ENCODE data around the gene SFR1. TPM values are rescaled to one million over a fixed set of nuclear protein-coding genes. Genes with fewer than 3 reads are reported as not detected.

The SFR1 gene, protein sequence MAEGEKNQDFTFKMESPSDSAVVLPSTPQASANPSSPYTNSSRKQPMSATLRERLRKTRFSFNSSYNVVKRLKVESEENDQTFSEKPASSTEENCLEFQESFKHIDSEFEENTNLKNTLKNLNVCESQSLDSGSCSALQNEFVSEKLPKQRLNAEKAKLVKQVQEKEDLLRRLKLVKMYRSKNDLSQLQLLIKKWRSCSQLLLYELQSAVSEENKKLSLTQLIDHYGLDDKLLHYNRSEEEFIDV
- polyA plus RNA-seq (2012; ENCODE audit: insufficient read depth, insufficient read length, low read depth), result 2.5 TPM

DNA sequence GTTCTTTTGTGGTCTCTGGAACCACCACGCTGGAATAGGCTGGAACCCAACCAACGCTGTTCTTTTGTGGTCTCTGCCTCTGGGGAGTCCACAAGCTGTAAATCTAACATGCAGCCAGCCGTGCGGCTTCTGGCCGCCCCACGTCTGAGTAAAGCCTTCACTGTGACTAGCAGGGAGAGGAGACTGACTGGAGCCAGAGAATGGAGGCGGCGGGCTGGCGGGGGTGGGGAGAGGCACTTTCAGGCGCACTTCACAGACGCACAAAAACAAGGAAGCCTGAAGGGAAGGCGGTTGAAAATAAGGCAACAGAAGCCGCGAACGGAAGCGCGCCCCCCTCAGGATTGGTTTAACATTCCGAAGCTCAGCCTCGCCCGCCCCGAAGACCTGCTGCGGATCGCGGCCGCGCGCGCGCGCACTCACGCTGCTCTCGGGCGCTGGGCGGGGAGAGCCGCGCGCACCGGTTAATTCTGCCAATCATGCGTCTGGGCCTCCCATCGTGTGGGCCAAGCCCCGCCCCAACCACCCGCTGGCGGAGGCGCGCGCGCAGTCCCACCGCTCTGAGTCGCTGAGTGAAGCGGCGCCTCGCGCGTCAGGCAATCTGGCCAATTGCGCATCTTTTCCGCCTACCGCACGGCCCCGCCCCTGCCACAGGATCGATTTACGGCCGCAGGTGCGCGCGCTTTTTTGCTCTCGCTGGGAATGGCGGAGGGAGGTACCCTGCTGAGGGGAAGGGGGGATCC lies at the start of gene SFR1:
Gene SFR1 (plus strand): TSS at position 687 of the 740 bp plus-strand sequence. CDS start 13 bp downstream, at position 700.
- Histone ChIP-seq H3K36me3 (no peaks in the 10 kb centered on the region), H3K4me1 (peaks cover 5% of the 10 kb centered on the region), H3K27me3 (no peaks in the 10 kb centered on the region), H3K9me3 (no peaks in the 10 kb centered on the region), H3K4me3 (ENCODE audit: low read depth, low read length) (peak within 1 kb of the TSS; percentile 97)
- DNase-seq, result peak; percentile 97
- TF ChIP-seq, protein P1, sequence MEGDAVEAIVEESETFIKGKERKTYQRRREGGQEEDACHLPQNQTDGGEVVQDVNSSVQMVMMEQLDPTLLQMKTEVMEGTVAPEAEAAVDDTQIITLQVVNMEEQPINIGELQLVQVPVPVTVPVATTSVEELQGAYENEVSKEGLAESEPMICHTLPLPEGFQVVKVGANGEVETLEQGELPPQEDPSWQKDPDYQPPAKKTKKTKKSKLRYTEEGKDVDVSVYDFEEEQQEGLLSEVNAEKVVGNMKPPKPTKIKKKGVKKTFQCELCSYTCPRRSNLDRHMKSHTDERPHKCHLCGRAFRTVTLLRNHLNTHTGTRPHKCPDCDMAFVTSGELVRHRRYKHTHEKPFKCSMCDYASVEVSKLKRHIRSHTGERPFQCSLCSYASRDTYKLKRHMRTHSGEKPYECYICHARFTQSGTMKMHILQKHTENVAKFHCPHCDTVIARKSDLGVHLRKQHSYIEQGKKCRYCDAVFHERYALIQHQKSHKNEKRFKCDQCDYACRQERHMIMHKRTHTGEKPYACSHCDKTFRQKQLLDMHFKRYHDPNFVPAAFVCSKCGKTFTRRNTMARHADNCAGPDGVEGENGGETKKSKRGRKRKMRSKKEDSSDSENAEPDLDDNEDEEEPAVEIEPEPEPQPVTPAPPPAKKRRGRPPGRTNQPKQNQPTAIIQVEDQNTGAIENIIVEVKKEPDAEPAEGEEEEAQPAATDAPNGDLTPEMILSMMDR (IDR thresholded peaks at IDR 0.05; ENCODE audit: low read depth, low read length), result peak; percentile 56

DNA sequence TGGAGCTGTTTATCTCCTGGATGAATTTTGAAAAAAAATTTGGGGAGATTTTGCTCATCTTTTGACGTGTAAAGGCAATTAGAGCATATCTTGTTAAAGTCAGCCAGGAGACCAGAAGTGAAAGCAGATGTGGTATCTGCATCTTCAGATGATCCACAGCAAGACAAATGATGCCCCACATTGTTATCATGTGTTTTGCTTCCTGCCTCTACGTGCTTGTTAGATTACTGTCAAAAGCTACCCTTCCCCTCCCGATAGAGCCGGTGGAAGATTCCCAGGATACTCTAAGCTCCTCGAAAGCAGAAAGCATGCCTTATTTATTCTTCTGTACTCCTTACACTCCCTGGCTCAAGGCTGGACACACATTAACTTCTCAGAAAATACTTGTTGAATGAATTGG lies 49.2 kb upstream of the SFR1 start:
- H3K27me3 ChIP-seq, result no peaks in the 10 kb centered on the region
- no peak overlapping the region for H3K4me3 ChIP-seq (ENCODE audit: low read depth, low read length)
- DNase-seq, result no peak
- H3K9me3 ChIP-seq, result no peaks in the 10 kb centered on the region
- H3K36me3 ChIP-seq, result no peaks in the 10 kb centered on the region
- no peaks in the 10 kb centered on the region for H3K4me1 ChIP-seq
- TF ChIP-seq, protein P1 (IDR thresholded peaks at IDR 0.05; ENCODE audit: low read depth, low read length), result no peak

DNA sequence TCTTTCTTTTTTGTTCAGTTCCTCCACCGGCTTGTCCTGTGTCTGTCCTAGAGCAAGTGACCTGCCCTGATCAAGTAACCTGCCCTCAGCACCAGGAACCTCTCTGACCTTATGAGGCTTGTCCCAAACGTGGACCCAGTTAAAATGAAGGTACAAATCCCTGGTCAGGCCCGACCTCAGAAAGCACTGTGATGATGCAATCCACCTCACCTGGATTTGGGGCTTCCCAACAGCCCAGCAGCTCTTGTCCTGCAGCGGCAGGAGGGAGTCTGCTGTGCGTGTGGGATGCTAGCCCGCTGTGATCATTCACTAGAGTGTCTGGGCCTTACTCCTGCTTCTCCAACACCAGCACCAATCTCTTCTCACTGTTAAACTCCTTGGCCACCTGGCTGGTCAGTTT lies 47.5 kb upstream of the SFR1 start:
- no peaks in the 10 kb centered on the region for H3K4me1 ChIP-seq
- no peak overlapping the region for H3K4me3 ChIP-seq (ENCODE audit: low read depth, low read length)
- TF ChIP-seq, protein P1 (IDR thresholded peaks at IDR 0.05; ENCODE audit: low read depth, low read length), result no peak
- no peaks in the 10 kb centered on the region for H3K36me3 ChIP-seq
- no peaks in the 10 kb centered on the region for H3K9me3 ChIP-seq
- DNase-seq, result no peak
- no peaks in the 10 kb centered on the region for H3K27me3 ChIP-seq

DNA sequence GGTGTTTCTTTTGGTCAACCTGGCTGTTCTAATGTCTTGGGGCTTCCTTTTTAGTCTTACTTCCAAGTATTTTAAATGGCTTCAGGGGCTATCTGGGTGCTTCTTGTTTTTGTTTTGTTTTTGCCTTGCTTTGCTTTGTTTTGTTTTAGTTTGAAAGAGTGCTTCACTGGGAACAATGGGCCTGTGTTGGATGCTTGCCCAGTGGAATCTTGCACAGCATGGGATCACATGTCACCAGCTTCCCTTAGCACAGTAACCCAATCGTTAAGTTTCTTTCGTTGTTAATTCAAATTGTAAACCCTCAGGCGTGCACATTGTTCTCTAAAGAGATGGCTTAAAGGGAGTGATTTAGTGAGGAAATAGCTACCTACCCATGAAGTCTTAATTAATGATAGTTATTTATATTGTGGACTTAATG lies 45.2 kb upstream of the SFR1 start:
- Histone ChIP-seq H3K4me1 (no peaks in the 10 kb centered on the region), H3K36me3 (no peaks in the 10 kb centered on the region), H3K27me3 (no peaks in the 10 kb centered on the region), H3K4me3 (ENCODE audit: low read depth, low read length) (no peak overlapping the region), H3K9me3 (no peaks in the 10 kb centered on the region)
- no peak for DNase-seq
- TF ChIP-seq, protein P1 (IDR thresholded peaks at IDR 0.05; ENCODE audit: low read depth, low read length), result no peak

DNA sequence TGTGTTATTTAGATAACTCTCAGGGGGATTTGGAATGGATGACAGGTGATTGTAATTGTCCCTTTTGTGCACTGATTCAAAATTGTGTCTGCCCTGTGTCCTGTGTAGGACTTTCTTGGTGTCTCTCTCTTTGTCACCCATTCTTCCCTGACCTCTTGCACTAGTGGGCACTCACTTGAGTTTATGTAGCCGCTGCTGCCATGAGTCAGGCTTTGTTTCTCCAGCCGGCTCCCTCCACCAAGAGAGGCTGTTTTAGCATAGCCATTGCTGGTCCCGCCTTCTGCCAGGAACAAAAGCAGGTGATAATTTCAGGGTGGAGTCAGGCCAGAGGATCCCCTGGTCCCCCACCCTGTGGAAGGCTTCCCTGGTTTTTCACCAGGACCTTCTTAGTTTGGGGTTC lies 44.7 kb upstream of the SFR1 start:
- Histone ChIP-seq H3K4me3 (ENCODE audit: low read depth, low read length) (no peak overlapping the region), H3K9me3 (no peaks in the 10 kb centered on the region), H3K27me3 (no peaks in the 10 kb centered on the region), H3K4me1 (no peaks in the 10 kb centered on the region), H3K36me3 (no peaks in the 10 kb centered on the region)
- TF ChIP-seq, protein P1 (IDR thresholded peaks at IDR 0.05; ENCODE audit: low read depth, low read length), result no peak
- no peak for DNase-seq

DNA sequence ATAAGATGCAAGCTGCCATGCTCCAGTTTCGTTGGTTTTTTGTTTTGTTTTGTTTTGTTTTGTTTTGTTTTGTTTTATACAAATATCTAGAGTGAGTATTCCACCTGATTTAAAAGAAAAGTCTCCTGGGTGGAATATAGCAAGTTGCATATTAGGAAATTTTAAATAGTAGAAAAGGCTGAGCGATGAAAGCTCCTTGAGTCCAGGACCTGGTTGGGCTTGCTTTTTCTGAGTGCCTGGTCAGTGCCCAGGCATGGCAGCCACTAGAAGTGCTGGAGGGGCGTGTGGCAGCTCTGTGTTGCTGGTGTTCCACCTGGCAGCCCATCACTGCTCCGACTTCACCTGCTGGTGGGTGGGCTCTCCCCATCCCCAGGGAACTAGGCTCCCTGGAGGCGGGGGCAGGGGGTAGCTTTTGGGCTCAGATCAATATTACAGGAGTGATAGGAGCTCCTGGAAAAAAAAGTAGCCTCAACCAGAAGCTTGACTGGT lies 44.3 kb upstream of the SFR1 start:
- TF ChIP-seq, protein P1 (IDR thresholded peaks at IDR 0.05; ENCODE audit: low read depth, low read length), result no peak
- Histone ChIP-seq H3K27me3 (no peaks in the 10 kb centered on the region), H3K4me3 (ENCODE audit: low read depth, low read length) (no peak overlapping the region), H3K36me3 (no peaks in the 10 kb centered on the region), H3K4me1 (no peaks in the 10 kb centered on the region), H3K9me3 (no peaks in the 10 kb centered on the region)
- DNase-seq, result no peak

All from BE2C (cell line).